MM.1S (cell line): ENCODE data around the gene SCAF4.

ENCODE experiments used
- DNase-seq: peaks from one replicate; pipeline ENCODE4 v3.0.0-alpha.2; 2015
- H2AFZ ChIP-seq: fragments of 300-600 bp; sonication (generic); 2 replicates; pipeline ENCODE4 v1.6.0; 2016; ENCODE audit warnings: antibody characterized with exemption, low read length
- H3F3A ChIP-seq: fragments of 300-600 bp; sonication (generic); 2 replicates; pipeline ENCODE4 v1.6.1; 2016; ENCODE audit warnings: mild to moderate bottlenecking, antibody characterized with exemption, low read length, moderate library complexity, mixed read lengths; ENCODE audit not compliant: insufficient read depth
- H3K27ac ChIP-seq: fragments of 300-600 bp; sonication (generic); 2 replicates; pipeline ENCODE4 v1.5.1; 2016; ENCODE audit warnings: mild to moderate bottlenecking, low read length
- H3K27me3 ChIP-seq: fragments of 300-600 bp; sonication (generic); replicated peaks from 2 replicates; pipeline ENCODE4 v1.6.0; 2016; ENCODE audit warnings: low read length; ENCODE audit not compliant: insufficient read depth
- H3K36me3 ChIP-seq: fragments of 300-600 bp; sonication (generic); replicated peaks from 2 replicates; pipeline ENCODE4 v1.6.1; 2016; ENCODE audit warnings: mild to moderate bottlenecking, low read length, mixed read lengths; ENCODE audit not compliant: insufficient read depth
- H3K4me1 ChIP-seq: fragments of 300-600 bp; sonication (generic); 2 replicates; pipeline ENCODE4 v1.6.1; 2016; ENCODE audit warnings: low read length, mixed read lengths
- H3K4me2 ChIP-seq: fragments of 300-600 bp; sonication (generic); 2 replicates; pipeline ENCODE4 v1.6.0; 2016; ENCODE audit warnings: low read depth, low read length
- H3K4me3 ChIP-seq: fragments of 300-600 bp; sonication (generic); 2 replicates; pipeline ENCODE4 v1.5.1; 2016; ENCODE audit warnings: low read length, mixed read lengths
- H3K79me2 ChIP-seq: fragments of 300-600 bp; sonication (generic); 2 replicates; pipeline ENCODE4 v1.6.1; 2016; ENCODE audit warnings: mixed run types, low read length, mixed read lengths
- H3K9ac ChIP-seq: fragments of 300-600 bp; sonication (generic); 2 replicates; pipeline ENCODE4 v1.6.1; 2016; ENCODE audit warnings: low read length, mixed read lengths
- H3K9me2 ChIP-seq: fragments of 300-600 bp; sonication (generic); replicated peaks from 2 replicates; pipeline ENCODE4 v1.6.1; 2016; ENCODE audit warnings: mild to moderate bottlenecking, low read length, mixed read lengths; ENCODE audit not compliant: insufficient read depth
- H3K9me3 ChIP-seq: fragments of 300-600 bp; sonication (generic); replicated peaks from 2 replicates; pipeline ENCODE4 v1.6.1; 2016; ENCODE audit warnings: mild to moderate bottlenecking, low read length, mixed read lengths; ENCODE audit not compliant: insufficient read depth
- H4K20me1 ChIP-seq: fragments of 300-600 bp; sonication (generic); 2 replicates; pipeline ENCODE4 v1.6.1; 2016; ENCODE audit warnings: mild to moderate bottlenecking, low read length, moderate library complexity, mixed read lengths; ENCODE audit not compliant: insufficient read depth
- CTCF ChIP-seq: fragments of 300-600 bp; sonication (generic); IDR thresholded peaks from 2 replicates; pipeline ENCODE4 v1.5.1; 2016; ENCODE audit warnings: antibody characterized with exemption, low read length, mixed read lengths
- EZH2 ChIP-seq: fragments of 300-600 bp; sonication (generic); optimal IDR thresholded peaks from 2 replicates; pipeline ENCODE3; 2017; ENCODE audit warnings: low read depth, mild to moderate bottlenecking, antibody characterized with exemption, low read length, mixed read lengths
- EZH2phosphoT487 ChIP-seq: fragments of 300-600 bp; sonication (generic); IDR thresholded peaks from 2 replicates; pipeline ENCODE4 v1.6.1; 2018; ENCODE audit warnings: antibody characterized with exemption, low read length

The SCAF4 gene

GRCh38 chr21:31731857-31732596 is at the start of gene SCAF4:
SCAF4 (minus strand) TSS chr21:31732118; CDS start chr21:31731692, 426 bp downstream.
- no peaks in the 10 kb centered on the region for H3K27me3 ChIP-seq
- H3K79me2 ChIP-seq: peaks cover 48% of the 10 kb centered on the region
- TF ChIP-seq EZH2: no peak
- TF ChIP-seq CTCF: no peak
- TF ChIP-seq EZH2phosphoT487: no peak
- peaks cover 11% of the 10 kb centered on the region; the same call in 1 of the 2 replicates for H3F3A ChIP-seq
- H3K9me3 ChIP-seq: no peaks in the 10 kb centered on the region
- no peaks in the 10 kb centered on the region for H3K36me3 ChIP-seq
- peaks cover 40% of the 10 kb centered on the region for H4K20me1 ChIP-seq
- peak; percentile 96 for DNase-seq
- H3K4me3 ChIP-seq: peak within 1 kb of the TSS; percentile 73
- peaks cover 32% of the 10 kb centered on the region for H3K4me1 ChIP-seq
- H3K9me2 ChIP-seq: no peaks in the 10 kb centered on the region
- peak within 1 kb of the TSS; percentile 77 for H3K27ac ChIP-seq
- peak within 1 kb of the TSS; percentile 91 for H3K4me2 ChIP-seq
- H3K9ac ChIP-seq: peak within 1 kb of the TSS; percentile 85
- H2AFZ ChIP-seq: peak within 1 kb of the TSS; percentile 71

GRCh38 chr21:31780944-31781343 is 49.0 kb upstream of the SCAF4 start:
- H3K36me3 ChIP-seq: no peaks in the 10 kb centered on the region
- no peak overlapping the region for H3K4me3 ChIP-seq
- TF ChIP-seq EZH2 (no peak), CTCF (peak; percentile 50), EZH2phosphoT487 (no peak)
- DNase-seq: peak; percentile 68
- no peaks in the 10 kb centered on the region for H4K20me1 ChIP-seq
- H3K9me3 ChIP-seq: no peaks in the 10 kb centered on the region
- H3K4me1 ChIP-seq: no peaks in the 10 kb centered on the region
- H2AFZ ChIP-seq: no peak overlapping the region
- no peaks in the 10 kb centered on the region for H3K79me2 ChIP-seq
- H3K27me3 ChIP-seq: peaks cover 23% of the 10 kb centered on the region
- H3K4me2 ChIP-seq: no peak overlapping the region
- H3K9me2 ChIP-seq: no peaks in the 10 kb centered on the region
- H3K27ac ChIP-seq: no peak overlapping the region
- H3K9ac ChIP-seq: no peak overlapping the region
- no peaks in the 10 kb centered on the region for H3F3A ChIP-seq

GRCh38 chr21:31778546-31778945 is 46.6 kb upstream of the SCAF4 start:
- DNase-seq: no peak
- H3K9me2 ChIP-seq: no peaks in the 10 kb centered on the region
- TF ChIP-seq CTCF (no peak), EZH2phosphoT487 (no peak), EZH2 (no peak)
- peaks cover under 1% of the 10 kb centered on the region; the same call in 1 of the 2 replicates for H3K4me1 ChIP-seq
- H3K9ac ChIP-seq: no peak overlapping the region
- no peaks in the 10 kb centered on the region for H4K20me1 ChIP-seq
- no peaks in the 10 kb centered on the region for H3K9me3 ChIP-seq
- no peak overlapping the region for H3K27ac ChIP-seq
- no peak overlapping the region for H3K4me2 ChIP-seq
- H3K27me3 ChIP-seq: peaks cover 45% of the 10 kb centered on the region
- no peaks in the 10 kb centered on the region for H3K79me2 ChIP-seq
- no peaks in the 10 kb centered on the region for H3K36me3 ChIP-seq
- peaks cover under 1% of the 10 kb centered on the region; the same call in 1 of the 2 replicates for H3F3A ChIP-seq
- no peak overlapping the region for H2AFZ ChIP-seq
- H3K4me3 ChIP-seq: no peak overlapping the region
